Type B pancreatic cell (in vitro differentiated cells): ENCODE data around the gene FBXO7. TPM values are rescaled to one million over a fixed set of nuclear protein-coding genes. Genes with fewer than 3 reads are reported as not detected.

Experiments used
- DNase-seq: peaks from one replicate; pipeline ENCODE4 v3.0.0; 2021; ENCODE audit warnings: mixed read lengths; ENCODE audit not compliant: unreplicated experiment; ENCODE audit errors: extremely low spot score
- H3K27ac Mint-ChIP-seq: 2 replicates; pipeline ENCODE4 v1.8.0; 2021; ENCODE audit warnings: mild to moderate bottlenecking, mixed read lengths
- H3K27me3 Mint-ChIP-seq: 2 replicates; pipeline ENCODE4 v1.8.0; 2021; ENCODE audit warnings: mixed read lengths
- H3K36me3 Mint-ChIP-seq: 2 replicates; pipeline ENCODE4 v1.8.0; 2021; ENCODE audit warnings: mixed read lengths
- H3K4me1 Mint-ChIP-seq: one replicate; pipeline ENCODE4 v1.8.0; 2021; ENCODE audit warnings: mixed read lengths; ENCODE audit not compliant: unreplicated experiment
- H3K4me3 Mint-ChIP-seq: 2 replicates; pipeline ENCODE4 v1.8.0; 2021; ENCODE audit warnings: mild to moderate bottlenecking, mixed read lengths
- H3K9me3 Mint-ChIP-seq: 2 replicates; pipeline ENCODE4 v1.8.0; 2021; ENCODE audit warnings: mixed read lengths
- total RNA-seq: library from RNA; stranded (reverse); gene quantifications from 2 replicates; pipeline ENCODE4 v1.2.1, GENCODE V29; 2021; ENCODE audit warnings: low replicate concordance
- TF ChIP-seq, protein P1 (sequence below): fragments of 200-600 bp; sonication (generic); conservative IDR thresholded peaks from 2 replicates; pipeline ENCODE4 v1.5.0; 2021; ENCODE audit warnings: antibody characterized with exemption, mild to moderate bottlenecking

Gene FBXO7
- total RNA-seq, 1 donor from 2014 or later, result 96.4 TPM

DNA sequence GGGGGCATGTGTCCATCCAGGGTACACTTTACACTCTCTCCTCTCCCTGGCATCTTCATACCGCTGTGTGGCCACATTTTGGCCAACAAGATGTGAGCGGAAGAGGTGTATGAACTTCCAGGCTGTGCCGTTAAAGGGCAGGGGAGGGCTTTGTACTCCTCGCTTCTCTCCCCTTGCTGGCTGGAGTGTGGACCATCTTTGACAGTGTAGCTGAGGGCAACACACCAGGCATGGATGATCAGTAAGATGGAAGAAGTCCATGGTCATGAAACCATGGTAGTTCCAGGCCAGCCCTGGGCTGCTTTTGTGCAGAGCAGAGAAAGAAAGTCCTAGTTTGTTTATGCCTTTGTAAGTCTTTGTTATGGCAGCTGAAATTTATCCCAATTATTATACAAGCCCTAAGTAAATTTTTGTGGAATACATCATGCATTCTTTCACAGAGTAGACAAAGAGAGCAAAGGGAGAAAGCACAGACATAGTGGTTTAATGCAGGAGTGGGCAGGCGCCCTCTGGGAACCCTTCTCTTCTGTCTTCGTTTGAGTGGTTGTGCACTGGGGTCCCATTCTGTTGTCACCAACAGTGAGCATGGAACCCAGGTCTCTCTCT is 70.4 kb downstream of the FBXO7 start:
- Mint-ChIP-seq H3K27me3 (peaks cover 15% of the 10 kb centered on the region), H3K36me3 (no peaks in the 10 kb centered on the region)

DNA sequence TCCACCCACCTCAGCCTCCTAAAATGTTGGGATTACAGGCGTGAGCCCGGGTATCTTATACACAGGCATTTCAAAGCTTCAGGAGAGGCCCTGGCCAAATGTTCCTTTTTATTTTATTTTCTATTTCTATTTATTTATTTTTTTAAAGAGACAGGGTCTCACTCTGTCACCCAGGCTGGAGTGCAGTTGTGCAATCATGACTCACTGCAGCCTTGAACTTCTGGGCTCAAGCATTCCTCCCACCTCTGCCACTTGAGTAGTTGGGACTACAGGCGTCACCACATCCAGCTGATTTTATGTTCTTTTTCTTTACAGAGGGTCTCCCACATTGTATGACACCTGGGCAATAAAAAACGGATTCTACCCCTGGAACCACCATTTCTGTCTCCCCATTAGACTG is 71.2 kb downstream of the FBXO7 start:
- no peak overlapping the region for H3K4me3 Mint-ChIP-seq
- no peak overlapping the region for H3K27ac Mint-ChIP-seq
- peaks cover 15% of the 10 kb centered on the region for H3K27me3 Mint-ChIP-seq
- no peaks in the 10 kb centered on the region for H3K9me3 Mint-ChIP-seq
- DNase-seq, result no peak
- peaks cover 4% of the 10 kb centered on the region for H3K4me1 Mint-ChIP-seq
- H3K36me3 Mint-ChIP-seq, result no peaks in the 10 kb centered on the region
- TF ChIP-seq, protein P1, sequence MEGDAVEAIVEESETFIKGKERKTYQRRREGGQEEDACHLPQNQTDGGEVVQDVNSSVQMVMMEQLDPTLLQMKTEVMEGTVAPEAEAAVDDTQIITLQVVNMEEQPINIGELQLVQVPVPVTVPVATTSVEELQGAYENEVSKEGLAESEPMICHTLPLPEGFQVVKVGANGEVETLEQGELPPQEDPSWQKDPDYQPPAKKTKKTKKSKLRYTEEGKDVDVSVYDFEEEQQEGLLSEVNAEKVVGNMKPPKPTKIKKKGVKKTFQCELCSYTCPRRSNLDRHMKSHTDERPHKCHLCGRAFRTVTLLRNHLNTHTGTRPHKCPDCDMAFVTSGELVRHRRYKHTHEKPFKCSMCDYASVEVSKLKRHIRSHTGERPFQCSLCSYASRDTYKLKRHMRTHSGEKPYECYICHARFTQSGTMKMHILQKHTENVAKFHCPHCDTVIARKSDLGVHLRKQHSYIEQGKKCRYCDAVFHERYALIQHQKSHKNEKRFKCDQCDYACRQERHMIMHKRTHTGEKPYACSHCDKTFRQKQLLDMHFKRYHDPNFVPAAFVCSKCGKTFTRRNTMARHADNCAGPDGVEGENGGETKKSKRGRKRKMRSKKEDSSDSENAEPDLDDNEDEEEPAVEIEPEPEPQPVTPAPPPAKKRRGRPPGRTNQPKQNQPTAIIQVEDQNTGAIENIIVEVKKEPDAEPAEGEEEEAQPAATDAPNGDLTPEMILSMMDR, result no peak

More for the DNA sequence above, 70.4 kb downstream of the FBXO7 start:
- H3K4me1 Mint-ChIP-seq, result peaks cover 5% of the 10 kb centered on the region
- TF ChIP-seq, protein P1, result no peak
- no peak overlapping the region for H3K27ac Mint-ChIP-seq
- no peak overlapping the region for H3K4me3 Mint-ChIP-seq
- DNase-seq, result no peak
- H3K9me3 Mint-ChIP-seq, result no peaks in the 10 kb centered on the region

DNA sequence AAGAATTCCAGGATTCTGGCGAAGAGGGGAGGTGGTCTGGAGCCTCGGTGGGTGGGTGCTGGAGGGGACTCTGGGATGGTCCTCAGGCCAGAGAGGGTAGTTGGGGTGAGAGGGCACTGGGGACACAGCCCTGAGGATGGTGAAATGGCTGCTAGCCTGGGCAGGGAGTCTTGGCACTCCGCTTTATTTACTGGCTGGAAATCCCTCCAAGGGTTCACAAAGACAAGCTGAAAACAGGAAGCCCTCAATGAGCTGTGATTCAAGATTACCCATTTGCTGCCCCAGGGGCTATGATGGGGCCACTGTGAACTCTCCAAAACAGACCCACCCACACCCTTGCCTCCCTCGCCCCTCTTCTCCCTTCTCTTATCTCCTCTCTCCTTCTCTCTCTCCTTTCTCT is 71.9 kb downstream of the FBXO7 start:
- H3K27me3 Mint-ChIP-seq, result peaks cover 15% of the 10 kb centered on the region
- H3K4me1 Mint-ChIP-seq, result no peaks in the 10 kb centered on the region
- no peak for DNase-seq
- TF ChIP-seq, protein P1, result no peak
- no peaks in the 10 kb centered on the region for H3K9me3 Mint-ChIP-seq
- peak overlapping the region; percentile 39 for H3K27ac Mint-ChIP-seq
- no peaks in the 10 kb centered on the region for H3K36me3 Mint-ChIP-seq
- H3K4me3 Mint-ChIP-seq, result no peak overlapping the region

DNA sequence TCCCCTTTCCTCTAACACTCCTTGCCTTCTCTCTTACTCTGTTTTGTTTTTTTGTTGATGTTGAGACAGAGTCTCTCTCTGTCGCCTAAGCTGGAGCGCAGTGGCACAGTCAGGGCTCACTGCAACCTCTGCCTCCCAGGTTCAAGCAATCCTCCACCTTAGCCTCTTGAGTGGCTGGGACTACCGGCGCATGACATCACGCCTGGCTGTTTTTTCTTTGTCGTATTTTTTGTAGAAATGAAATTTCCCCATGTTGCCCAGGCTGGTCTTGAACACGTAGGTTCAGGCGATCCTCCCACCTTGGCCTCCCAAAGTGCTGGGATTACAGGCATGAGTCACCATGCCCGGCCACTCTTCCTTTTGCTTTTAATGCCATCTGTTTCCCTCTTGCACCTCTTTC is 72.3 kb downstream of the FBXO7 start:
- peak overlapping the region; percentile 39 for H3K27ac Mint-ChIP-seq
- no peak for DNase-seq
- H3K27me3 Mint-ChIP-seq, result peaks cover 15% of the 10 kb centered on the region
- H3K4me3 Mint-ChIP-seq, result no peak overlapping the region
- no peaks in the 10 kb centered on the region for H3K4me1 Mint-ChIP-seq
- TF ChIP-seq, protein P1, result no peak
- no peaks in the 10 kb centered on the region for H3K9me3 Mint-ChIP-seq
- H3K36me3 Mint-ChIP-seq, result no peaks in the 10 kb centered on the region

DNA sequence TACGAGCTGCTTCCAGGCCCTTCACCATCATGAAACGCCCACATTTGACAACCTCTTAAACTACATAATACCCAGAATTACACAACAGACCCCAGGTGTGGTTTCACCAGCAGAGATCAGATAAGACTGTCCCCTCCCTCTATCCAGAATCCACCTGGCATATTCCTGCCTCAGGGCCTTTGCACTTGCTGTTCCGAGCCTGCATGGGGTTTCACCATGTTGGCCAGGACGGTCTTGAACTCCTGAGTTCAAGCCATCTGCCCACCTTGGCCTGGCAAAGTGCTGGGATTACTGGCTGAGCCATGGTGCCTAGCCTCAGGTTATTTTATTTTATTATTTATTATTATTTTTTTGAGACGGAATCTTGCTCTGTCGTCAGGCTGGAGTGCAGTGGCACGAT is 73.4 kb downstream of the FBXO7 start:
- H3K27me3 Mint-ChIP-seq, result peaks cover 15% of the 10 kb centered on the region
- no peak for DNase-seq
- no peaks in the 10 kb centered on the region for H3K4me1 Mint-ChIP-seq
- TF ChIP-seq, protein P1, result no peak
- H3K4me3 Mint-ChIP-seq, result no peak overlapping the region
- H3K27ac Mint-ChIP-seq, result no peak overlapping the region
- H3K36me3 Mint-ChIP-seq, result no peaks in the 10 kb centered on the region
- no peaks in the 10 kb centered on the region for H3K9me3 Mint-ChIP-seq

Other genes starting within 250 kb of the FBXO7 start
- 0.82 and 1.2 TPM in 2 replicates for gene SLC5A4, start 219.5 kb upstream of the FBXO7 start, total RNA-seq
- 0.24 TPM in 1 of 2 replicates, not detected in the other for gene RFPL3, start 116.9 kb upstream of the FBXO7 start, total RNA-seq
- gene RTCB, start 62.6 kb upstream of the FBXO7 start, total RNA-seq, result 86.2 and 87.7 TPM in 2 replicates
- not detected in 2 replicates for gene BPIFC, start 10.4 kb upstream of the FBXO7 start, total RNA-seq